Fibroblast of lung (primary cell): ENCODE data around the gene ASTN1. TPM values are rescaled to one million over a fixed set of nuclear protein-coding genes. Genes with fewer than 3 reads are reported as not detected.

ENCODE experiments used
- DNase-seq, 2 donors: peaks; one replicate each; pipeline versions ENCODE4 v3.0.0 to v3.0.0-alpha.2; 2010; ENCODE audit warnings: low read depth in 2 of 2
- H2AFZ ChIP-seq: 2 replicates; pipeline ENCODE4 v1.5.1; 2012; ENCODE audit warnings: low read length, control low read depth, inconsistent platforms
- H3K27ac ChIP-seq: 2 replicates; pipeline ENCODE4 v1.5.1; 2011; ENCODE audit warnings: low read length, control low read depth; ENCODE audit not compliant: insufficient read depth
- H3K27me3 ChIP-seq: 2 replicates; pipeline ENCODE4 v1.5.1; 2011; ENCODE audit warnings: mild to moderate bottlenecking, low read length; ENCODE audit not compliant: control insufficient read depth, insufficient read depth
- H3K36me3 ChIP-seq: 2 replicates; pipeline ENCODE4 v1.5.1; 2011; ENCODE audit warnings: low read length; ENCODE audit not compliant: control insufficient read depth, insufficient read depth
- H3K4me1 ChIP-seq: 2 replicates; pipeline ENCODE4 v1.5.1; 2011; ENCODE audit warnings: low read length; ENCODE audit not compliant: control insufficient read depth, insufficient read depth; ENCODE audit errors: extremely low read depth
- H3K4me2 ChIP-seq: 2 replicates; pipeline ENCODE4 v1.5.1; 2011; ENCODE audit warnings: low read length, control low read depth; ENCODE audit not compliant: insufficient read depth; ENCODE audit errors: extremely low read depth
- H3K4me3 ChIP-seq, 4 experiments: fragments of 200-600 bp in 1 of 4; sonication (generic) in 1 of 4; replicated peaks in 1 of 4; 2 replicates each; pipeline ENCODE4 v1.5.1; 2011 to 2016; ENCODE audit warnings: low read length in 4 of 4, low read depth in 3 of 4, mild to moderate bottlenecking in 3 of 4, control low read depth in 2 of 4, inconsistent platforms in 1 of 4, mixed read lengths in 1 of 4; ENCODE audit not compliant: insufficient read depth in 1 of 4; ENCODE audit errors: control extremely low read depth in 1 of 4
- H3K79me2 ChIP-seq: 2 replicates; pipeline ENCODE4 v1.5.1; 2012; ENCODE audit warnings: mild to moderate bottlenecking, low read length, inconsistent platforms; ENCODE audit not compliant: control insufficient read depth, insufficient read depth
- H3K9ac ChIP-seq: 2 replicates; pipeline ENCODE4 v1.5.1; 2011; ENCODE audit warnings: mild to moderate bottlenecking, low read length, control low read depth; ENCODE audit not compliant: insufficient read depth
- H3K9me3 ChIP-seq: 2 replicates; pipeline ENCODE4 v1.5.1; 2012; ENCODE audit warnings: low read depth, low read length; ENCODE audit not compliant: control insufficient read depth, insufficient read depth
- H4K20me1 ChIP-seq: 2 replicates; pipeline ENCODE4 v1.5.1; 2011; ENCODE audit warnings: low read length; ENCODE audit not compliant: control insufficient read depth, insufficient read depth; ENCODE audit errors: extremely low read depth
- EZH2 ChIP-seq: IDR thresholded peaks from 2 replicates; pipeline ENCODE4 v1.5.1; 2012; ENCODE audit warnings: low read length, control low read depth, mild to moderate bottlenecking; ENCODE audit errors: missing control alignments
- polyA plus RNA-seq, 2 donors: library from polyadenylated mRNA; depleted of rRNA in 1 of 2; stranded (reverse) in 1 of 2; unstranded in 1 of 2; fragments of >200 nt; gene quantifications; 2 replicates each; pipeline ENCODE4 v1.2.1, GENCODE V29; 2011 to 2012; ENCODE audit warnings: missing spikeins in 1 of 2
- total RNA-seq: library from RNA; depleted of rRNA; stranded (reverse); fragments of >200 nt; gene quantifications from 2 replicates; pipeline ENCODE4 v1.2.1, GENCODE V29; 2014
- TF ChIP-seq, protein P1 (sequence below), 2 donors: IDR thresholded peaks in 1 of 2; conservative IDR thresholded peaks in 1 of 2; 1 replicate in 1 of 2; 2 replicates in 1 of 2; pipeline ENCODE4 v1.5.1; 2011 to 2012; ENCODE audit warnings: low read length in 2 of 2, control low read depth in 1 of 2, inconsistent platforms in 1 of 2, low read depth in 1 of 2, mild to moderate bottlenecking in 1 of 2

The ASTN1 gene
- total and polyA plus RNA-seq, 2 donors (not counting 1 experiment from before 2014, with no cell fraction given): 0.06 to 0.17 TPM

DNA sequence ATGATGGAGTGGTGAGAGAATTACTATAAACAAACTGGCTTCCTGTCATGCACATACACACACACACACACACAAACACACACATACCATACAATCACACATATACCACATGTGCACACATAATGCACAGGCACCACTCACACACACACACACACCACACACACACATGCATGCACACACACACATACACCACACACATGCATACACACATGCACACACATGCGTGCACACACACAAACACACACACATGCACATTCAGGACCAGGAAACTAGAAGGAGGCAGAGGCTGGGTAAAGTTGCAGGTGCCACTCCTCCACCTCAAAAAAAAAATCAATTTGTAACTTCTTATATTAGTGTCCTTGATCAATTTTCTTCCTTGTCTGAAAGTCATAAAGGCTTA lies 153.0 kb downstream of the ASTN1 start:
- no peak overlapping the region for H3K4me2 ChIP-seq
- no peak overlapping the region for H3K9ac ChIP-seq
- no peak for TF ChIP-seq EZH2
- TF ChIP-seq, protein P1, sequence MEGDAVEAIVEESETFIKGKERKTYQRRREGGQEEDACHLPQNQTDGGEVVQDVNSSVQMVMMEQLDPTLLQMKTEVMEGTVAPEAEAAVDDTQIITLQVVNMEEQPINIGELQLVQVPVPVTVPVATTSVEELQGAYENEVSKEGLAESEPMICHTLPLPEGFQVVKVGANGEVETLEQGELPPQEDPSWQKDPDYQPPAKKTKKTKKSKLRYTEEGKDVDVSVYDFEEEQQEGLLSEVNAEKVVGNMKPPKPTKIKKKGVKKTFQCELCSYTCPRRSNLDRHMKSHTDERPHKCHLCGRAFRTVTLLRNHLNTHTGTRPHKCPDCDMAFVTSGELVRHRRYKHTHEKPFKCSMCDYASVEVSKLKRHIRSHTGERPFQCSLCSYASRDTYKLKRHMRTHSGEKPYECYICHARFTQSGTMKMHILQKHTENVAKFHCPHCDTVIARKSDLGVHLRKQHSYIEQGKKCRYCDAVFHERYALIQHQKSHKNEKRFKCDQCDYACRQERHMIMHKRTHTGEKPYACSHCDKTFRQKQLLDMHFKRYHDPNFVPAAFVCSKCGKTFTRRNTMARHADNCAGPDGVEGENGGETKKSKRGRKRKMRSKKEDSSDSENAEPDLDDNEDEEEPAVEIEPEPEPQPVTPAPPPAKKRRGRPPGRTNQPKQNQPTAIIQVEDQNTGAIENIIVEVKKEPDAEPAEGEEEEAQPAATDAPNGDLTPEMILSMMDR (conservative IDR thresholded peaks at IDR 0.05 in 1 of 2, IDR thresholded peaks at IDR 0.05 in 1 of 2; ENCODE audit: low read depth in 1 of 2, low read length in 2 of 2): no peak
- no peak overlapping the region for H3K4me3 ChIP-seq
- H3K9me3 ChIP-seq: no peaks in the 10 kb centered on the region
- no peaks in the 10 kb centered on the region for H3K36me3 ChIP-seq
- H4K20me1 ChIP-seq: no peaks in the 10 kb centered on the region
- DNase-seq: no peak
- no peaks in the 10 kb centered on the region for H3K27me3 ChIP-seq
- H2AFZ ChIP-seq: no peak overlapping the region
- no peaks in the 10 kb centered on the region for H3K4me1 ChIP-seq
- no peak overlapping the region for H3K27ac ChIP-seq
- H3K79me2 ChIP-seq: no peaks in the 10 kb centered on the region

DNA sequence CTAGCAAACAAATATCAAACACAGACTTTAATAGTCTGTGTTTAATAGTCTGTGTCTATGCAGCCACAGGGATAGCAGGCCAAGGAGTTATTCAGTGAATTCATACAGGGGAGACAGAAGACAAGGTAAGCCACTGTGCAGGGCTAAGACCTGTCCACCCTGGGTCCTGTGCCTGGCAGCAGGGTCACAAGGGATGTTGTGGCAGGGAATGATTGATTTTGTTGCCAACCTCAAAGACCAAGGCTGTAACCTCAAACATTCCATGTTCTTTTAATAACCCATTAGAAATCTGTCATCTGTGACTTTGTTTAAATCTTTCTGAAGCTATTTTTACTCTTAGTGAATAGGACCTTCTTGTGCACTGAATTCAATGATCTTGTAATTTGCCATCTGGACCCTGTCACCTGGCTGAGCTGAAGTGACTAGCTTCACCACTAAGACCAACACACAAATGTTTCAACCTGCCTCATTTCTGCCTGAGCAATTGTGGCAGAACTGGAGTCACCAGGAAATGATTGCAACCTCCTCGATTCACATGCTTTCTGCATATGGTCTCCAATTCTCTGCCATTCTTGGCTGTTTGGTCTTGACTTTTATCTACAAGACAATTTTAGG lies 154.2 kb downstream of the ASTN1 start:
- H3K4me1 ChIP-seq: no peaks in the 10 kb centered on the region
- H3K27ac ChIP-seq: no peak overlapping the region
- H3K27me3 ChIP-seq: no peaks in the 10 kb centered on the region
- H4K20me1 ChIP-seq: no peaks in the 10 kb centered on the region
- no peaks in the 10 kb centered on the region for H3K36me3 ChIP-seq
- H2AFZ ChIP-seq: no peak overlapping the region
- TF ChIP-seq, protein P1 (conservative IDR thresholded peaks at IDR 0.05 in 1 of 2, IDR thresholded peaks at IDR 0.05 in 1 of 2; ENCODE audit: low read depth in 1 of 2, low read length in 2 of 2): no peak
- no peak for TF ChIP-seq EZH2
- no peaks in the 10 kb centered on the region for H3K9me3 ChIP-seq
- H3K4me2 ChIP-seq: no peak overlapping the region
- DNase-seq: no peak
- no peaks in the 10 kb centered on the region for H3K79me2 ChIP-seq
- no peak overlapping the region for H3K9ac ChIP-seq
- no peak overlapping the region for H3K4me3 ChIP-seq

DNA sequence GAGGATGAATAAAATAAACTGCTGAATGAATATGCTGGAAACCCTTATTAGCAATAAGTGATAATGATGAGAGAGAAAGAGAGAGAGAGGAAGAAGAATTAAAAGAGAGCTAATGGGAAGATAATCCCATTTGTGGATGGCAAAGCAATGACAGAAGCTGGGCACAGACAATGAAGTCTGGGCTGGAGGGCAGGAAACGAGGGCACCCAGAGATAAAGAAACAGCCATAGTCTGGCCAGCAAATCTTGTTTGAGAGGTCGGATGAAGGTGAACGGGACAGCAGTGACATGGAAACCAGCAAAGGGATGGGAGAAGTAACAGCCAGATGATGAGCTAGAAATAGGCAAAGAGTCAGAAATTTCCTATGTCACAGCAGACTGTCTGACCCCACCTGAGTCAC lies 155.9 kb downstream of the ASTN1 start:
- DNase-seq: no peak
- no peaks in the 10 kb centered on the region for H4K20me1 ChIP-seq
- no peaks in the 10 kb centered on the region for H3K9me3 ChIP-seq
- H3K79me2 ChIP-seq: no peaks in the 10 kb centered on the region
- H2AFZ ChIP-seq: no peak overlapping the region
- H3K4me1 ChIP-seq: no peaks in the 10 kb centered on the region
- no peak overlapping the region for H3K4me3 ChIP-seq
- no peak overlapping the region for H3K4me2 ChIP-seq
- TF ChIP-seq, protein P1 (conservative IDR thresholded peaks at IDR 0.05 in 1 of 2, IDR thresholded peaks at IDR 0.05 in 1 of 2; ENCODE audit: low read depth in 1 of 2, low read length in 2 of 2): no peak
- TF ChIP-seq EZH2: no peak
- no peak overlapping the region for H3K27ac ChIP-seq
- H3K36me3 ChIP-seq: no peaks in the 10 kb centered on the region
- H3K9ac ChIP-seq: no peak overlapping the region
- H3K27me3 ChIP-seq: no peaks in the 10 kb centered on the region
